Right lobe of liver (tissue), 4 donors: ENCODE measurements around the gene GRID1.

Source experiments
- CTCF ChIP-seq, 4 donors: fragments of 200-600 bp in 3 of 4; fragments of 450-650 bp in 1 of 4; IDR thresholded peaks; one replicate each; pipeline versions ENCODE4 v1.5.1 to v1.8.0; 2016 to 2022; ENCODE audit warnings: antibody characterized with exemption in 4 of 4, mild to moderate bottlenecking in 2 of 4
- POLR2A ChIP-seq: fragments of 450-650 bp; IDR thresholded peaks from one replicate; pipeline ENCODE4 v1.6.1; 2017; ENCODE audit warnings: antibody characterized with exemption, mild to moderate bottlenecking
- donor health status: DM: no; HTN: no; CAD: no.
- donor health status: DM: no; HTN: no; CAD: no.
- donor health status: DM: no; HTN: yes; CAD: no.

- TF ChIP-seq CTCF (IDR thresholded peaks at IDR 0.05) (no peak), POLR2A (no peak)
Measured at GRCh38 chr10:86084585-86084984, 282.0 kb downstream of the GRID1 start.
